DMS53 treated with DMSO at 0.1 percent for 48 hours (cell line): ENCODE data around the gene INPP5K.
"Not testable (repeated sequence)": the region's sequence is repeated elsewhere in the genome, so short reads cannot be mapped to it uniquely, and the experiment has no call there.

Source experiments
- DNase-seq: peaks from one replicate; lab custom pipeline; 2025; ENCODE audit not compliant: unreplicated experiment; lab: John Stamatoyannopoulos, UW

Gene INPP5K

DNA sequence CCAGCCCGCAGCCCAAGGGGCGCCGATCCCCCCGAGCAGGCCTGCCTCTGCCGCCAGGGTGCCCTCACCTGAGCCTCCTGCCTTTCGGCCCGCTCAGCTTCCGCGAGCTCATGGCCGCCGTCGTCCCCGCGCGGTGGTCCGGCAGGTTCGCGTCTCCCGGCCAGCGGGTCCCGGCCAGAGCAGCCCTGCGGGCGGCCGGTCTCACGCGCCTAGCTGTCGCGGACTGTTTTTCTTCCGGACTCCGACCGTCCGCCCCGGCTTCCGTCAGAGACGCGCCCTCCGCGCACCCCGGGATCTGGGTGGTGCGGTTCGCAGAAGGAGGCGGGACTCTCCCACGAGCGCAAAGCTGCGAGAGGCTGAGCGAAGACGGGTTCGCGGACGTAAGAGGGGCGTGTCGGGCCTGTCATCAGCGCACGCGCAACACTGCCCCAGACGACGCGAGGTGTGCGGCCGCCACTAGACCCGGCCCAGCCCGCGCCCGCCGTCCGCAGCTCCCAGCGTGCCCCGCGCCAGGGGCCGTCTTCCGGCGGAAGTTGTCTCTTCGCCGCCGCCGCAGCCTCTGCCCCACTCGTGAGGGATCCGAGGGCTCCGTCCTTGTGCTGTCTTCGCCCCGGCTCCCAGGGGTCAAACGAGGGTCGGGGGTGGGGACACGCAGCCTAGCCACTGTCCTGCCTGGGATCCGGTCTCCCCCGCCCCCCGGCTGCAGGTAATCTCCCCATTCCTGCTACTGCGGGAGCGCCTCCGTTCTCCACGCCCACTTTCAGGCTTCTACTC lies at the start of gene INPP5K:
Gene INPP5K, minus strand, starts transcription at position 225 of the 774 bp plus-strand sequence. Its CDS starts 113 bp downstream, at position 112.
- DNase-seq, result peak; percentile 83

DNA sequence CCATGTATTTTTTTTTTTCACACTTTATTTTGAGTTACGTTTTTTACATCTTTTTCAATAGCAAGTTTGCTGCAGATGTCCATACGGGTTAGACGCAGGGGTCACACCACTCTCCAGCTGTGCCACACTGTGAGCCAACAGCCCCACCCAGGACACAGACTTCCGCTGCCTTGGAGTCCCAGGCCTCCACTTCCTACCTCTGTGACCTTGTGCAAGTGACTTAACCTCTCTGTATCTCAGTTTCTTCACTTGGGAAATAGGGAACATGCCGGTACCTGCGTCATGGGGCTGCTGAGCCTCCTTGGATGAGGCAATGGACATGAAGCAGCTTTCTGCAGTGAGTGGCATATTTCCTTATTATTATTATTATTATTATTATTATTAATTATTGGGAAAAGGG lies 49.5 kb upstream of the INPP5K start:
- DNase-seq, result no peak

GRCh38 chr17:1563786-1564613 lies 47.6 kb upstream of the INPP5K start:
- peak; percentile 72 for DNase-seq

- not testable (repeated sequence) for DNase-seq
Observed at GRCh38 chr17:1563471-1563785, 47.0 kb upstream of the INPP5K start.

- no peak for DNase-seq
Observed at GRCh38 chr17:1562176-1562643, 45.8 kb upstream of the INPP5K start.

GRCh38 chr17:1561420-1562175 lies 45.2 kb upstream of the INPP5K start:
- DNase-seq, result no peak

GRCh38 chr17:1560858-1561355 lies 44.5 kb upstream of the INPP5K start:
- DNase-seq, result no peak

GRCh38 chr17:1560101-1560857 lies 43.9 kb upstream of the INPP5K start:
- DNase-seq, result no peak

DNA sequence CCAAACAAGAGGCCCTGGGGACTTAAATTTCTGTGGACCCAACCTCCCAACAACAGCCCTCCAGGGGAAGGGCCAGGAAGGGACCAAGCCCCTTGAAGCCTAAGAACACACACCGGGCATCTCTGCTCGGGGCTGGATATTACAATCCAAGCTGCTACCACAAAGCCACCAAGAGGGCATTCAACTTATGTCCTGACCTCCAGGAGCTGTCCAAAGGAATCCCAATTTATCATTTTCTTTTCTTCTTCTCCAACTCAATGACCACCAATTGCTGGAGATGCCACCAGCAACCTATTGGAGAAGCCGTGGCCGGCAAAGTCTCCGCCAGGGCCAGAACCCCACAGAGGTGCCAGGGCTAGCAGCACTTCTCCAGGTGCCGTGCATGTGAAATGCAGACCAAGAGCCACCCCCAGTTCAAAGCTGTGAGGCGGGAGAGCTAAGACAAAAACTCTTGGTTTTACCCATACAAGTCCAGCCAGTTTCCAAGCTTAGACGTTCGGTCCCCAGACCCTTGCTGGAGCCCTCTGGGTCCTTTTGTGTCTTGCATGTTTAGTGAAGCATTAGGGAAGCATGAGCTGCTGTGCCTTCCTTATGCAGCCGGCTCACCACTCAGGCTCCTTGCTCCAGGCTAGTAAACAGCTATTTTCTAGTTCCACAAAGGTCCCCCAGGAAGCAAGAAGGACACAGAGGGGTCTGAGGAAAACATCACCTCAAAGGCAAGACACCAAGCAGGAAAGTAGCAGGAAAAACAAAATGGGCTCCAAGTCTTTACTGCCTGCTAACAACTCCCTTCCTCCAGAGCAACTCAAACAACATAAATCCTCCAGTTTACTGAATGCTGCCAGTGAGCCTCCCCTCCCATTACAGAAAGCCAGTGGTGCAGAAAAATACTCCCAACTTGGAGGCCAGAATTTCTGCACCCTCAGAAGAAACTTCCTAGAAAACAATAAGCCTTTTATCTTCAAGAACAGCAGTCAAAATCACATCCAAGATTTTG lies 42.9 kb upstream of the INPP5K start:
- no peak for DNase-seq

DNA sequence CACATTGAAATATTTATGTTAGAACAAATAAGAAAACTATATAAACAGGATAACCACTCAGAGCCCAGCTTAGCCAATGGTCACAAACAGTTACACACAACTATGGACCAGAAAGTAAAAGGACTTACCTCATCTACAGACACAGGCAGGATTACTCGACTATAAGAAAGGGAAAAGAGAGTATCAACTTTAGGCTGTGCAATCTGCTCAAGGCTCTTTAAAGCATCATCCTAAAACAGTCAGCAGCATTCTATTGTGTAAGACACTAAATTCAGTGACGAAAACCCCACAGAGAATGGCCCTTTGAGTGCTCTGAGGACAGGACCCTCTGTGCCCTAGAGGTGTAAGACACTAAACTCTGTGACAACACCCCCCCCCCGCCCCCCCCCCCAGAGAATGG lies 42.0 kb upstream of the INPP5K start:
- DNase-seq, result no peak

DNA sequence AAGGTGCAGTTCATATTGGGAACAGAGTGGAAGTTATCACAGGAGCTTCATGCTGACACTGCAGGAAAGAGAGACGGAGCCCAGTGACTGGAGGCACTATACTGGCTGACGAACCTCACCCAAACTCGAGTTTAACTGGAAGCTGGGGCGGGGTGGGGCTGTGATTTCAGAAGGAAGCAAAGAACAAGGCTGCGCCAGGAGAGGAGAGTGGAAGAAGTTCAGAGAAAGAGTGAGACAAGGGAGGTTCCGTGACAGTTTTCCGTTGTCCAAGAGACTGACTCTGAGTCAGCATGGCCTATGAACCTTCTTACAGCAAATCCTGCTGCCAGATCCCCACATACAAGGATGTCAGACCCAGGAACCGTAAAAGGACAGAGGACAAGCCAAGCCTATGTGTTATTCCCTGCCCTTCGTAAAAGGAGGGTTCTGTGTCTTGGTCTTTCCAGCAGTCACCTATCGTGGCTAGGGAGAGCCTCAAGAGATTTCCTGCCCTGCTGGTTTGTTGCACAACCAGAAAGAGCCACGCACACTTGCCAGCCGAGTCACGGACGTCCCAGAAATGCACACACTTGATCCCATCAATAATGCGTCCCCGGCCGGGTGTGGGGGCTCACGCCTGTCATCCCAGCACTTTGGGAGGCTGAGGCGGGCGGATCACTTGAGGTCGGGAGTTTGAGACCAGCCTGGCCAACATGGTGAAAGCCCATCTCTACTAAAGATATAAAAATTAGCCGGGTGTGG lies 41.1 kb upstream of the INPP5K start:
- no peak for DNase-seq

GRCh38 chr17:1555651-1556471 lies 39.4 kb upstream of the INPP5K start:
- DNase-seq, result no peak

DNA sequence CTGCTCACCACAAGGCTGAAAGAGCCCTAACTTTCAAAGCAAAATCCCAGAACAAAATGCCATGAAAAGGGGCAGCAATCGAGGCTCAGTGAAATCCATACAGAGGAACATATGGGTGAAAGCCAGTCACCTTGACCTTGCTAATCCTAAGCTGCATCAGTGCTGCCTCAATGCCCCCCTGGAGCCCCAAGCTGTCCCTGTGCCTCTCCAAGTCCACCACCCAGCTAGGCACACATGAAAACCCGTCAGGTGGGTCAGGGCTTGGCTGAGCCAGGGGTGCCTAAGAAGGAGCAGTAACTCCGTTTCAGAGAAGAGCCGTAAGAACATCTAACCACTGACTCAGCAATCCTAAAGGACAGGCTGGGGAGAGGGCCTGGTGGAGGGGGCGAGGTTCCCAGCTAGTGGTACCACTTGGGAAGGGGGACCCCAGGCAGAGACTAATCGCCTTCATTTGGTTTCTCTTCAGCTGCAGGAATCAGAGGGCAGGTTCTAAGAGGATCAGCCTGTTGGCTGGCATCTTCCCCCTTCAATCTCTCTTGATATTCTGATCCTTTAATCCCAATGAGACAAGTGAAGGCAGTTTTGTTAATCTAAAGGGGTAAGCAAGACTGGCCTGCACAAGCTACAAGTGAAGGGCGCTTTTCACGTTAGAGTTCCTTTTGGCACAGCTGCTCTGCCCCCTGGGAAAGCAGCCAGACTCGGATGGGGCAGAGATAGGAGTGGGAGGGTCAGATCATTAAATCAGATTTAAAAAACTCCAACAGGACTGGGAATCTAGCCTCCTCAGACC lies 38.5 kb upstream of the INPP5K start:
- DNase-seq, result no peak

DNA sequence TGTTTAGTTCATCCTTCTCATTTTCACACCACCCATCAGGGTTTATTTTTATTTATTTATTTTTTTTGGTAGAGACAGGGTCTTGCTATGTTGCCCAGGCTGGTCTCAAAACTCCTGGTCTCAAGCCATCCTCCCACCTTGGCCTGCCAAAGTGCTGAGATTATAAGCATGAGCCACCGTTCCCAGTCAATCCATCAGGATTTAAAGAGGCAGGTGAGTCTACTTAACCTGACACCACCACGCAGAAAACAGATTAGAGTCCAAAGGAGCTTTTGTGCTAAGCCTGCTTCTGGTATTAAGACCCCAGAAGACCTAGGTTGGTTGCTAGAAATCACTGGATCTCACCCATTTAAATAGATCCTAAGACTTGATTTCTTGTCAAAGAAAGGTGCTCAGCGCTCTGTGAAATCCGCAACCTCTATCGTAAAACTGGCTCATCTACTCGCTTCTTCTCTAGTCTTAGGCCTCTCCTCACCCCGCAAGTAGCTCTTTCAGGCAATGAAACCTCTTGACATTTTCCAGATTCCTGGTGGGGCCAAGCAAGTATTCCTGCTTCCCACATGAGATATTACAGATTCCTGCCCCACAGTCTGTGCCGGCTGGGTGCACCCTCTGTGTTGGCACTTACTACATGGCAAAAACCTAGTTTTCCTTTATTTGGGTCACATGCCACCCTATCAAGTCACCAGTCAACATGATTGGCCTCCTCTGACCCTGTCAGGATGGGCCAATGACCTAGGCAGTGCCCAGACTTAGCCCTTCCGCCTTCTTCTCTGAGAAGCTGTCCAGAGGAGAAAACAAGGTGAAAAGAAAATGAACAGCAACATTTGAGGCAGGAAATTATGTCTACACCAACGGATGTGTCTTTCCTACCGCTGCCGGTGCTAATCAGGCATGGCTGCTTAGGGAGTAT lies 37.2 kb upstream of the INPP5K start:
- no peak for DNase-seq

DNA sequence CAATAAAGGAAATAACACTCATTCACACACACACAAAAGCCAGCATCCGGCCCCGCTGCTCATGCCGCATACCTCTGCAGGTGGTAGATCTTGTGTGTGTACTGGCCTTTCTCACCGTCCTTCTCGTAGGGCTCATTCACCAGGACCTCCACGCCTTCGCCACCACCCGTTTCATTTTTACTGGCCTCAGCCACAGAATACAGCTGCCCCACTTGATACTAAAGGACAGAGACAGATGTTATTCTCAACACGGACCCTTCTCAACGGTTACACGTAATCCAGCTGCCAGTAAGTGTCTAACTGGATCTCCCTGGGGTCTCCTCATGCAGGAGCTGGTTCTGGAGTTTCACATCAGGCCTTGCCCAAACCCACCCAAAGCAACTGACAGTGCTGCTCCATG lies 36.5 kb upstream of the INPP5K start:
- DNase-seq, result no peak

- DNase-seq, result no peak
Observed at GRCh38 chr17:1551741-1552140, 35.3 kb upstream of the INPP5K start.
